Measurements from ENCODE around the gene CHL1.

The CHL1 gene

DNA sequence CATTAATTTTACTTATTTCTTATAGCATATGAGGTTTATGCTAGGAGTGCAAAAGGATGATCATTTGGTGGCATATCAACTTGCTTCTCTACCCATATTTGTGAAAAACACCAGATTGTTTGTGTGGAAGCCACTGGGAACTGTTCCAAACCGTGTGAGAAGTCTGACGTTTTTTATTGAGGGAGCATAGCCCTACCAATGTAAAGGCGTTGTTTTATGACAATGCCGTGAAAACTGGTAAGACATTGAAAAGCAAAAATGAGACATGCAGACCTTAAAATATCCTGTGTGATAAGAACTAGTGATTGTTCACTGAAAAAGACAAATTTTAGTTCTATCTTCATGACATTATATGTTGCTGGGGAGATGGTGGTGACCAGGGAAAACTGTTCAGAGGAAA is 87.8 kb downstream of the CHL1 start:
- DNase-seq (ENCODE audit: low read depth) = no peak
- no peak for TF ChIP-seq CTCF (IDR thresholded peaks at IDR 0.05; ENCODE audit: low read length, missing control alignments)
- H3K4me3 ChIP-seq (replicated peaks; ENCODE audit: low read depth, low read length) = no peak overlapping the region

DNA sequence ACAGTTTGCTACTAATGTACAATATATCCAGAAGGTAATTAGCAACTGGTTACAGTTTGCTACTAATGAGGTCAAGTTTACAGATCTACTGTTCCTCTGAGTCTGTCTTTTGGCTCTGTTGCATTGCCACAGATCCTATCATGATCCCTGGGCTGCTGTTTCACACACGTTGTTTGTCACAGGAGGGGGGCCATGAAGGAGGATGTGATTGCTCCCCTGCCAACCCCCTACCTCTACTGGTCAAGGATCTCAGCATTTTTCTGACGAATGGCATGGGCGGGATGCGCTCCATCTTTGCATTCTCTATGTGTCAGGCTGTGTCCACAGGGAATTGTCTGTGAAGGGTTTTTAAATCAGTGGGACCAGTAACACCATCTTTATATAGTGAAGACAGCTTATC is 91.9 kb downstream of the CHL1 start:
- no peak overlapping the region for H3K4me3 ChIP-seq (replicated peaks; ENCODE audit: low read depth, low read length)
- no peak for TF ChIP-seq CTCF (IDR thresholded peaks at IDR 0.05; ENCODE audit: low read length, missing control alignments)
- no peak for DNase-seq (ENCODE audit: low read depth)

GRCh38 chr3:291028-291427 is 94.5 kb downstream of the CHL1 start:
- no peak for TF ChIP-seq CTCF (IDR thresholded peaks at IDR 0.05; ENCODE audit: low read length, missing control alignments)
- no peak overlapping the region for H3K4me3 ChIP-seq (replicated peaks; ENCODE audit: low read depth, low read length)
- no peak for DNase-seq (ENCODE audit: low read depth)

- no peak for TF ChIP-seq CTCF (IDR thresholded peaks at IDR 0.05; ENCODE audit: low read length, missing control alignments)
- no peak overlapping the region for H3K4me3 ChIP-seq (replicated peaks; ENCODE audit: low read depth, low read length)
Observed at GRCh38 chr3:291646-292436, 95.3 kb downstream of the CHL1 start.

GRCh38 chr3:294096-294495 is 97.5 kb downstream of the CHL1 start:
- no peak for DNase-seq (ENCODE audit: low read depth)
- no peak for TF ChIP-seq CTCF (IDR thresholded peaks at IDR 0.05; ENCODE audit: low read length, missing control alignments)
- H3K4me3 ChIP-seq (replicated peaks; ENCODE audit: low read depth, low read length) = no peak overlapping the region

More at GRCh38 chr3:291646-292436, 95.3 kb downstream of the CHL1 start:
- no peak for DNase-seq (ENCODE audit: low read depth)

GRCh38 chr3:294581-294980 is 98.0 kb downstream of the CHL1 start:
- TF ChIP-seq CTCF (IDR thresholded peaks at IDR 0.05; ENCODE audit: low read length, missing control alignments) = no peak
- DNase-seq (ENCODE audit: low read depth) = no peak

GRCh38 chr3:295166-295565 is 98.6 kb downstream of the CHL1 start:
- no peak overlapping the region for H3K4me3 ChIP-seq (replicated peaks; ENCODE audit: low read depth, low read length)
- TF ChIP-seq CTCF (IDR thresholded peaks at IDR 0.05; ENCODE audit: low read length, missing control alignments) = no peak
- no peak for DNase-seq (ENCODE audit: low read depth)

More at GRCh38 chr3:294581-294980, 98.0 kb downstream of the CHL1 start:
- H3K4me3 ChIP-seq (replicated peaks; ENCODE audit: low read depth, low read length) = no peak overlapping the region

All from fibroblast of pulmonary artery (primary cell).